AML-193 (cell line): Measurements from ENCODE around the gene DAZAP1.
"Not testable (repeated sequence)": the region's sequence is repeated elsewhere in the genome, so short reads cannot be mapped to it uniquely, and the experiment has no call there.

Experiments
- DNase-seq, 2 experiments: peaks; one replicate each; lab custom pipeline; 2025; lab: John Stamatoyannopoulos, UW

DAZAP1 gene

DNA sequence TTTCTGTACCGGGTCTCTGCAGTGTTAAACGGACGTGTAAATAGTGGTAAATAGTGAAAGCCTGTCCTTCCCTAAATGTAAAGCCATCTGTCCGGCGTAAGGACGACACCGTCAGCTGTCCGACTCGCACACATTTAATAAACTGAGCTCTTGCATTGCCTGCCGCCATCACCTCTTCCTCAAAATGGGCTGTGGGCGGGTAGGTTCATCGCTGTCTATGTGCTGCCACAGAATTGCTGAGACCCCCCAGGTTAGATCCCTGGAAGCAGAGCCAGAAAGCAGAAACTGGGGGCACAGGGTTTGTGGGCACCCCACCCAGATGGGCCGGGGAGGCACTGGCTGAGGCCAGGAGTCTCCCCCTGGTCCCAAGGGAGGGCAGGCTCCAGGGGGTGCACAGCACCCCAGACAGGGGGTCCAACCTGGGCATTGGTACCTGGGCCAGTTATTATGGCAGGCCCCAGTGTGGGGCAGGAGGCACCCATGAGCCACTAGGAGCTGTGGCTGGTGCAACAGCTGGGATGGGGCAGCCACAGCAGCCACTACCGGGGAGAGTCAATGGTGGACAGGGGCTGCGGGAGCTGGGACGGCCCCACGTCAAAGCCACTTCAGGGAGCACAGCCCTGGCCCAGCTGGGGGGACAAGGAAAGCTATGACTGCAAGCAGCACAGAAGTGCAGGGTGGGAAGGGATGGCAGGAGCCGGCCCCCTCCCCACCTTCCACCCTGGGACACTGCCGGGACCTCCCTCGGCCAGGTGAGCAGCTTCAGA, 65.9 kb downstream of the DAZAP1 start:
- no peak for DNase-seq

GRCh38 chr19:1474011-1474764, 66.8 kb downstream of the DAZAP1 start:
- DNase-seq: no peak

DNA sequence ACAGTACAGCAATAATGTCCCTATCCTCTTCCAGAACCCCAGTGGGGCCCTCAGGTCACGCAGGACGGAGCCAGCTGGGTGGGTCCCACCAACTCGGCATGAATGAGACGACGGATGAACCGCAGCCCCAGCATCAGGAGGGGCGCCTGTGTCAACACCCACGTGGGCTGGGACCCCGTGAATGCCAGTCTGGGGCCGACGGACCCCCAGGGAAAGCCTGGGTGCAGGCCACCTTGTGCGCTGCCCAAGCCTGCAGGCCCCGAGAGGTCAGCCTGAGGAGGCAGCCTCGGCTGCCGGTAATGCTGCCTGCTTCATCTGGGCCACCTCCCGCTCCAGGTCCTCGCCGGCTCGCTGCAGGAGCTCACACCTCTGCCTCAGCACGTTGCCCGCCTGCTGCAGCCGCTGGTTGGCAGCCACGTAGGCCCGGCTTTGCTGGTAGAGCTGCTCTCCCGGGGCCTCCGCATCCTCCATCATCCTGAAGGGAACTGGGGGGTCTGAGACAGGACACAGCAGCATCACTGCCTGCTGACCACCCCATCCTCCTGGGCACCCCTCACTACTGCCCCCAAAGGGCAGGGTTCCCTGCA, 67.5 kb downstream of the DAZAP1 start:
- no peak for DNase-seq

- DNase-seq: no peak
Observed at GRCh38 chr19:1475751-1476437, 68.5 kb downstream of the DAZAP1 start.

GRCh38 chr19:1477056-1477455, 69.7 kb downstream of the DAZAP1 start:
- DNase-seq: not testable (repeated sequence)

DNA sequence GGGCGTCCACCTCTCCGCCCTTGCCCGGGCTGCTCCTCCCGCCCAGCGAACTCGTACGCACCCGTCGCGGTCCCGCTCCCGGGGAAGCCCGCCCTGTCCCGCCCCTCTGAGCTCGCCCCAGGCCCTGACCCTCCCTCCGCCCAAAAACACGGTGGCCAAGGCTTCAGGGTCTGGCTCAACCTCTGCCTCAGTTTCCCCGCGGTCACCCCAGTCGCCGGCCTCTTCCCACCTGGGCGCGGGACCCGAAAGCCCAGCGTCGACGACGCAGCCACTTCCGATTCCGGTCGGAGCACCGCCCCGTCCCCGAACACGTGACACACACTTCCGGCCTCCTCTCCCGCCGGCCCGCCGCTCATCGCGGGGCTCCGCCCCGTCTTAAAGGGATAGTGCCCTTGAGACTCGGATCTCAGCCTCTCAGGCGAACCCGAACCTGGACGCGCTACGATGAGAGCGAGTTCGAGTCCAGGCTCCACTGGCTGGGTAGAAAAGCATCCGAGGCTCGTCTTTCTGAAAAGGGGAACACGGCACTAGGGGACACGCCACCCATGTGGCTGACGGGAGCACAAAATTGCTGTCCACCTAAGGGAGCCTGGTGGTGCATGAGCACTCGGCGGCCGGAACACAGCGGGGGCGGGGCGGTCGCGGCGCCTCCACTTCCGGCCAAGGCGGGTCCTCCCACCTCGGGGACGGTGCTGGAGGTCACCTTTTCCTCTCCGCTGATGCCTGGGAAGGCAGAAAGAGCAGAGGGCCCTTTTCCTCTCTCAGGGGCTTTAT, 71.7 kb downstream of the DAZAP1 start, which contains the start of gene C19orf25:
Gene C19orf25 (minus strand): TSS at position 282 of the 774 bp plus-strand sequence. CDS start 312 bp downstream, outside the sequence.
- peak; percentile 85 to 87 for DNase-seq

- no peak for DNase-seq
Observed at GRCh38 chr19:1481224-1481892, 74.0 kb downstream of the DAZAP1 start.

DNA sequence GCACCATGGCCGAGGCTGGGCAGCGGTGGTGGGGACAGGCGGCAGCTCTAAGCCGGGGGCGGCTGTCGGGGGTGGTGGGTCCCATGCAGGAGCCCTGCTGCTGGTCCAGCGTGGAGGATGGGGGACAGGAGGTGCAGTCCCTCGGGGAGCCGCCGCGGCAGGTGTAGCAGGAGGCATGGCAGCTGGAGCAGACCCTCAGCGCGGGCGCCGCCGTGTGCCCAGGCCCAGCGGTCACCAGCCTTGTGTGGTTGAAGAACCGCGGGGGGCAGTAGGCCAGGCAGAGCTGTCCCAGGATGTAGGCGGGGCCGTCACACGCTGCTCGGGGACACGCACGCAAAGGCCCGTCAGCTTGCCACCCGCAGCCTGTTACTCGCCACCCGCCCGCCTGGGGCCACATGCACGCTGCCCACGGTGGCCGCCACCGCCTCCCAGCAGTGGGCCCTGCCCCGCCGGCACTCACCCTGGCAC, 74.5 kb downstream of the DAZAP1 start:
- DNase-seq: no peak

DNA sequence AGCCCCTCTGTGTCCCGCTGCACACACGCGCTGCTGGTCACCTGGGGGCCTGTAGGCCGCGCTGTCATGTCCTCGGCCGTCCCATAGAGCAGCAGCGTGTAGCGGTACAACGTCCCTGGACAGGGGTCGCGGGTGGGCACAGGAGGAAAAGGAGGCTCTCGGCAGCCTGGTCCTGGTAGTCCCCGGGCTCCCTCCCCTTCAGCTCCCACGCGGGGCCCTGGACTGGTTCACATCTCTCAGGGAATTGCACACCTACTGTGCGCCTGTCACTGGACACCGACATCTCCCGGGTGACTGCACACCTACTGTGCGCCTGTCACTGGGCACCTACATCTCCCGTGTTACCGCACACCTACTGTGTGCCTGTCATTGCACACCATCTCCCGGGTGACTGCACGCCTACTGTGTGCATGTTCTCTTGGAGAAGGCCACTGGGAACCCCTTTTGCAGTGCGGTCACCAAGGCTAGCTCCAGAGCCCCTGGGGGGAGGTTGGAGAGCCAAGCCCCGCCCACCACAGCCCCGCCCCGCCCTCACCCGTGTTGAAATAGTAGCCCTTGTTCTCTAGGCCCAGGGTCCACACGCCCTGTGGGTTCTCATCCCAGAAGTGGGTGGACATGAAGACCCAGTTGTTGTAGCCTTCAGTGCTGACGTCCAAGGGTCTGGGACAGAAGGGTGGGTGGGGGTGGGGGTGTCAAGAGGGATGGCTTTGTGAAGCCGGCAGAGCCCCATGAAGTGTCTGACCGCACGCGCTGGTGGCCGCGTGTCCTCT, 75.2 kb downstream of the DAZAP1 start:
- DNase-seq: no peak

GRCh38 chr19:1483131-1483978, 76.0 kb downstream of the DAZAP1 start:
- DNase-seq: no peak

DNA sequence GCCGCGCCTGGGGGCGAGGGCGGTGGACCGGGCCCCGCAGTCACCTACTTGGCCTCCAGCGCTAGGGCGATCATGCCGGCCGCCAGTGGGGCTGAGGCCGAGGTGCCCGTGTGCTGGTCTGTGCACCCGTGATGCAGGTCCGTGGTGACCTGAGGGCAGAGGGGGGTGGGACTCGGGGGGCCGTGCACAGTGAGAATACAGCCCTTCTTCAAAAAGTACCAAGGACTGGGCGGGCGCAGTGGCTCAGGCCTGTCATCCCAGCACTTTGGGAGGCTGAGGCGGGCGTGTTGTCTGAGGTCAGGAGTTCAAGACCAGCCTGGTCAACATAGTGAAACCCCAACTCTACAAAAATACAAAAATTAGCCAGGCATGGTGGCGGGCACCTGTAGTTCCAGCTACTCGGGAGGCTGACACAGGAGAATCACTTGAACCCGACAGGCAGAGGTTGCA, 76.6 kb downstream of the DAZAP1 start:
- DNase-seq: no peak
